HG03520 (cell line): Measurements from ENCODE around the gene DLGAP1.
"Not testable (repeated sequence)": the region's sequence is repeated elsewhere in the genome, so short reads cannot be mapped to it uniquely, and the experiment has no call there.

ENCODE experiments used
- ATAC-seq: cut with Tn5 transposase; IDR thresholded peaks from one replicate; pipeline ENCODE4 v1.9.1; 2021; ENCODE audit warnings: mild to moderate bottlenecking, moderate library complexity; ENCODE audit not compliant: unreplicated experiment

The DLGAP1 gene

DNA sequence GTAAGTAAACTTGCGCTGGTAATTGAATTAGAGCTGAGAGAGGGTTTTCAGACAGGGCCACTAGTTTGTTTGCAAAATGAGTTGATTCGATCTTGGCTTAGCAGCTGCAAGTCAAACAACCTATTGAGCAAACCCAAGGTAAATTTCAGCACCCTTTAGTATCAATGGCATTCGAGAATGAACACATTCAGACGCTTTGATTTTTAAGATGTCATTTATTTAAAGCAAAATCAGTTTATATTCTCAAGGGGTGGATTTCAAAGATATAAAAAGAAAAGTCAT is 960.9 kb downstream of the DLGAP1 start:
- ATAC-seq = no peak

DNA sequence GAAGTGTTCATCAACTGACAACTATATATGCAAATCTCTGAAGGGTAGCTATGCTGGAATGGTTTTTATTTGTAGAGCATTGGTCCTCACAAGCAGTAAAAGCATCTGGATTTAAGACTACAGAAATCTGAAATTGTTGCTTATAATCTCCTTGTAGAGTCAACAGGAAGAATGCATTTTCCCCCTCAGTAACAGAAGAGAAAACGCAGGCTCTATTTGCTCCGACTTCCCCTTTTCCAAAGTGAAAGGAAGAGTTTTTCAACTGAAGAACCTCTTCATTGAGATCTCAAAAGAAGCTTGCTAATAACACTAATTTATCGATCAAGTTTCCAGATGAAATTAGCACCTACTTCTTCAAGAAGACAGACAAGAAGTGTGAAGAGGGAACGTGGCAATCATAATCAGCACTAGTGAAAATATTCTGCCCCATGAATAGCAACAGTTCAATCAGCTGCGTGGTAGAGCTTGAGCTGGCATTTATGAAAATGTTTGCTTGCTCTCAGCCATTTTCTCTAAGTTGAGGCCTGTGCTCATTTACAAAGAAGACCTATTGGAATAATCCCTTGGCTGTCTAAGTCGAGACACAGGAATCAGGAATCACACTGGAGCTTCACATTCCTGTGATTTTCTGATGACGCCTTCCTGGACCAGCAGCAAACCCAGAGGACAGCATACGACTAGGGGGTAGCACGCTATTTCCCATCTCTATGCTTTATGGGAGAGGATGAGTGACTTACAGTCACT is 961.4 kb downstream of the DLGAP1 start:
- ATAC-seq = no peak

DNA sequence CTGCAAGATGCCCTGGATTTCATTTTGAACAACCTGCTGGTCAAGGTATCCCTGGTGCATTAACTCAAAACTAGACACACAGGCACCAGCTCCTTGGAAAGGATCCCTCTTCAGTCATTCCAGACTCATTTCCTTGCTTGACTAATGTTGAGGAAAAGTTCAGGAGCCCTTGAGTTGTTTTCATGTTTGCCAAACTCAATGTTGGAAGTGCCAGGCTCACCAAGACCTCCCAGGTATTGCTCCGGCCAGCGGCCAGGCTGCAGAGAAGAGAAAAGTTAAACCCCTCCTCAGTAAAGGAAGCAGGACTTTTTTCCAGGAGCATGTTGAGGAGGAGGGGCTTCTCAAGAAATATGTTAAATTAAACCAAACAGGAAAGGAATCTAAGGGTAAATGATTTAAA is 962.4 kb downstream of the DLGAP1 start:
- no peak for ATAC-seq

DNA sequence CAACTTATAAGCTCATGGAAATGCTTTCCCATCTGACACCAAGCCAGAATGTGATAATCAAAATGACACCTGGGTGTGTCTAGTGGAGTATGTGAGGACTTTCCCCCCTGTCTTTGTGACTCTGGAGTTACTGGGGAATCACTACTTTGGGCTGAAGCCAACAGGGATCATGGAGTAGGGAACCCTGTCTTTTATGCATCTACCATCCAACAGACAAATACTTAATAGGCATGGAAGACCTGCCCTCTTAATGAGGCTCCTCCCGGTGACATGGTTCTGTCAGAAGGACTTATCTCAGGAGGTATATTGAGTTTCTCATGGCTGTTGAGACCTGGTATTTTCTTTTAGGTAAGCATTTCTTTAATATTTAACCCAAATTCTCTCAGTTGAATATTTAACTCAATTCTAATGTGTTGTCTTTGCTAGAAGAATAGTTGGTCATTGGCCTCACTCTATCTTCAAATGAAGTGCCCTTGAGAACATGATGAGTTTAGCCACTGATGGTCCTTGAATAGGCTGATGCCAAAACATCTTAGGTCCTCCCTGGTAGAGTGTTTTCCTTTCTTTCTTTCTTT is 963.0 kb downstream of the DLGAP1 start:
- no peak for ATAC-seq

- no peak for ATAC-seq
Observed at GRCh38 chr18:3489462-3489861, 965.6 kb downstream of the DLGAP1 start.

DNA sequence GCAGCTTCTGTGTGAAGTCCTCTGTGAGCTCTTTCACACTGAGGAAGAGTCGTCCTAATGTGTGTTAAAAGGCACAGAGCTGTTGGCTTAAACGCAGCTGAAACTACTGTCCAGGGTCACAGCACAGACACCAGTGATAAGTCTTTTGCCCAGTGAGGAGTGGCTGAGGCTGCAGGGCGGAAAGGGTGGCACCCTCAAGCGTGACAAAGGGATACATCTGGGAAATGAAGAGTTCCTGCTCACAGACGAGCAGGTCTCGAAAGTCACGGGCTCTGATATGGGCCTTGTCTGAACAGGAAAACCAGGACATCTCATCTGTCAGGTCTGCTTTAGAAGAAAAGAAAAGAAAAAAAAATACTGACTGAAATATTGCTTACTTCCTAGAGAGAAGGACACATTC is 968.6 kb downstream of the DLGAP1 start:
- no peak for ATAC-seq

- ATAC-seq = peak; percentile 44
Observed at GRCh38 chr18:3485153-3486149, 969.7 kb downstream of the DLGAP1 start.

GRCh38 chr18:3482258-3482657 is 972.8 kb downstream of the DLGAP1 start:
- ATAC-seq = no peak

- ATAC-seq = peak; percentile 61
Observed at GRCh38 chr18:3481696-3482210, 973.4 kb downstream of the DLGAP1 start.

GRCh38 chr18:3480827-3481573 is 974.1 kb downstream of the DLGAP1 start:
- ATAC-seq = no peak

DNA sequence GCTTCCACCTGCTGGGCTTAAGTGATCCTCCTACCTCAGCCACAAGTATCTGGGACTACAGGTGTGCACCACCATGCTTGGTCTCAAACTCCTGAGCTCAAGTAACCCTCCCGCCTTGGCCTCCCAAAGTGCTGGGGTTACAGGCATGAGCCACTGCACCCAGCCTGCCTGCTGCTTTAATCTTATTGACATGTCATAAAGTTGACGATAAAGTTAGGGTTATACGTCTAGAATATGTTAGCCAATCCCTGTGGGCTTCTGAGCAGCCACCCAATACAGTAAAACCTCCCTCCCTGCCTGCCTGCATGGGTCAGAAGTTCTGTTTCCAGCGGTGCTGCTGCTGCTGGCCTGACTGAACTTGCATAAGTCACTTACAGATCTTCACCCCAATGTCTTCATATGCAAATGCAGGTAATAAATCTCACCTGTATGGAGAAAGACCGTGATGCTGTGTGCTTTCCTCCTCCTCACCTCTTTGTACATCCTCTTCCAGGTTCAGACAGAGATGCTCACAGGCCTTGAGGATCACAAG is 975.1 kb downstream of the DLGAP1 start:
- ATAC-seq = no peak

DNA sequence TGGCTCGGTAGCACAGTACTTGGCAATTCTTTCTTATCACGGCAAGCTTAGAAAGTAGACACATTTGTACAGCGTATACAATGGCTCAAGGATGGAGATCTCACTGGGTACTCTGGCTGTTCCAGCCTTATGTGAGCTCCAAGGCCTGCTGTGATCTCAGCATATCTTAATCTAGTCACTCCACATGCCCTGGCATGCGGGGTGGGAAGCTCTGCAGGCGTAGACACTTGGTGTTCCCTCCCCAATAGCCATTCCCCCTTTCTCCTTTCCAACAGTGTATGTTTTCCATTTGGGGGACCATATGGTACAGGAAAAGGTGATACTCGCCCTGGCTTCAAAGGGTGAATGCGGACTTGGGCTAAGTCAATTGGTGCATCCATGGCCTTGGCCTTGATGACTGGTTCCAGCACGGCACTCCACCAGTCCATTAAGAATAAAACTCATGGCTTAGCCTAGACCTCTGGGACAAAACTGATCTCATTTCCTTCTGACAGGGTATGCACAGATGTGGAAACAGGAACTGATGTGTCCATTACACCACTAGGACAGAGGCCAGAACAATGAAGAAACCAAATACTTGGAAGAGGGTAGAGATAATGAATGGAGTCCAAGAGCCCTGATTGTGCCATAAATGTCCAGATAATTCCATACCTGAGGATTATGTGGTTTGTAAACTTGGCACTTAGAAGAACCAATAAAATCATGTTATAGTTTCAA is 976.7 kb downstream of the DLGAP1 start:
- no peak for ATAC-seq

GRCh38 chr18:3472681-3473544 is 982.2 kb downstream of the DLGAP1 start:
- ATAC-seq = peak; percentile 81

GRCh38 chr18:3472121-3472520 is 983.0 kb downstream of the DLGAP1 start:
- not testable (repeated sequence) for ATAC-seq

GRCh38 chr18:3471141-3471648 is 983.9 kb downstream of the DLGAP1 start:
- ATAC-seq = no peak

- ATAC-seq = no peak
Observed at GRCh38 chr18:3468833-3469232, 986.3 kb downstream of the DLGAP1 start.

DNA sequence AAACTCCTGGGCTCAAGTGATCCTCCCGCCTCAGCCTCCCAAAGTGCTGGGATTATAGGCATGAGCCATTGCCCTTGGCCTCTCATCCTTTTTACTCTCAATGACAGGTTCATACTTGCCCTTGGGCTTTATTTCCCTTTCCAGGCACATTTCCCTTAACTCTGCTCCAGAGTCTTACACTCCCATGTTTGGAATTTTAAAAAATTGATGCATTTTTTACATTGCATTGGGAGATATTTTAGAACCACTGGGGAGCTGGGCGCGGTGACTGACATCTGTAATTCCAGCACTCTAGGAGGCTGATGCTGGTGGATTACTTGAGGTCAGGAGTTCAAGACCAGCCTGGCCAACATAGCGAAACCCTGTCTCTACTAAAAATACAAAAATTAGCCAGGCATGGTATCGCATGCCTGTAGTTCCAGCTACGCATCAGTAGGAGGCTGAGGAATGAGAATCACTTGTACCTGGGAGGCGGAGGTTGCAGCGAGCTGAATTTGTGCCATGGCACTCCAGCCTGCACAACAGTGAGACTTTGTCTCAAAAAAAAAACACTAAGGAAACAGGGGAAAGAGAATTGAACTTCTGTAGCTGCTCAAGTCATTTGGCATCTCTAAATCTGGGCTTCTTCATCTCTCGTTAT is 986.9 kb downstream of the DLGAP1 start:
- ATAC-seq = no peak

- no peak for ATAC-seq
Observed at GRCh38 chr18:3466872-3467271, 988.2 kb downstream of the DLGAP1 start.
